ENCODE measurements around the gene GORASP2. TPM values are rescaled to one million over a fixed set of nuclear protein-coding genes. Genes with fewer than 3 reads are reported as not detected.

GORASP2 gene
- total and polyA plus RNA-seq, 11 donors, result 24.5 to 84.9 (median 62.6) TPM

DNA sequence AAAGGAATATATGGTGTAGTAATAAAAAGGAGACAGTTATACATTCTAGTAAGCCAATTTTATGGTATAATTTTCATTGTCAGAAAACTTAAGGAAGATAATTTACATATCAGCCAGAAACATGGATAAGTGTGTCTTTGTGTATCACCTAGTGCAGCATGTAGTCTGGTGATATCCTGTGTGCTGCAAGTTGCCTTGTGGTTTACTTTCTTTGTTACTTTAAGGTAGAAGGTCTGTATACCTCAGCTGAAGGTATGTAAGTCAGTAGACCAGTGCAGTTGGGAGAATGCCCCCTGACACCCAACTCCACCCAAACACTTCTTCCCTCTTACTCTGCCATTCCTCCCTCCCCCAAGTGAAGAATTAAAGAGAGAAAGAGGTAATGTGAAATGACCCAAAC is 11.0 kb downstream of the GORASP2 start:
- DNase-seq, result no peak
- Histone ChIP-seq H3K4me3 (no peak overlapping the region), H3K9me3 (no peaks in the 10 kb centered on the region), H3K36me3 (peaks cover 0 to 16% (median 8%) of the 10 kb centered on the region in 9 donors), H3K4me1 (peaks cover 0 to 46% (median 17%) of the 10 kb centered on the region in 12 donors), H3K27me3 (no peaks in the 10 kb centered on the region), H3K27ac (no peak overlapping the region)
- no peak for TF ChIP-seq POLR2A (IDR thresholded peaks at IDR 0.05)
- TF ChIP-seq, protein P1, sequence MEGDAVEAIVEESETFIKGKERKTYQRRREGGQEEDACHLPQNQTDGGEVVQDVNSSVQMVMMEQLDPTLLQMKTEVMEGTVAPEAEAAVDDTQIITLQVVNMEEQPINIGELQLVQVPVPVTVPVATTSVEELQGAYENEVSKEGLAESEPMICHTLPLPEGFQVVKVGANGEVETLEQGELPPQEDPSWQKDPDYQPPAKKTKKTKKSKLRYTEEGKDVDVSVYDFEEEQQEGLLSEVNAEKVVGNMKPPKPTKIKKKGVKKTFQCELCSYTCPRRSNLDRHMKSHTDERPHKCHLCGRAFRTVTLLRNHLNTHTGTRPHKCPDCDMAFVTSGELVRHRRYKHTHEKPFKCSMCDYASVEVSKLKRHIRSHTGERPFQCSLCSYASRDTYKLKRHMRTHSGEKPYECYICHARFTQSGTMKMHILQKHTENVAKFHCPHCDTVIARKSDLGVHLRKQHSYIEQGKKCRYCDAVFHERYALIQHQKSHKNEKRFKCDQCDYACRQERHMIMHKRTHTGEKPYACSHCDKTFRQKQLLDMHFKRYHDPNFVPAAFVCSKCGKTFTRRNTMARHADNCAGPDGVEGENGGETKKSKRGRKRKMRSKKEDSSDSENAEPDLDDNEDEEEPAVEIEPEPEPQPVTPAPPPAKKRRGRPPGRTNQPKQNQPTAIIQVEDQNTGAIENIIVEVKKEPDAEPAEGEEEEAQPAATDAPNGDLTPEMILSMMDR (IDR thresholded peaks at IDR 0.05), result no peak
- intact Hi-C loops (cut with DNase I), result no loop called here
- ATAC-seq, result no peak

DNA sequence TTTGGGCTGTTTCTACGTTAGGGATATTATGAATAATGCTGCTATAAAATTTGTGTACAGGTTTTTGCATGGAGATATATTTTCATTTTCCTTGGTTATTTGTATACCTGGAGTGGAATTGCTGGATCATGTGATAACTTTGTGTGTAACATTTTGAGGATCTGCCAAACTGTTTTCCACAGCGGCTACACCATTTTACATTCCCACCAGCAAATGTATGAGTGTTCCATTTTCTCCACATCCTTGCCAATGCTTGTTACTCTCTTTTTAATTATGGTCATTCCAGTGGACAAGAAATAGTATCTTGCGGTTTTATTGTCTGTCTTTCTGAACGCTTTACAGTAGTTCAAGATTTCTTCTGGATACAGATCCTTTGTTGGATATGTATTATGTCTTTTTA is 13.6 kb downstream of the GORASP2 start:
- Histone ChIP-seq H3K27ac (no peak overlapping the region), H3K36me3 (peaks cover 0 to 2% (median 0%) of the 10 kb centered on the region in 9 donors), H3K4me3 (no peak overlapping the region), H3K9me3 (no peaks in the 10 kb centered on the region), H3K4me1 (peaks cover 0 to 46% (median 15%) of the 10 kb centered on the region in 12 donors), H3K27me3 (no peaks in the 10 kb centered on the region)
- no peak for TF ChIP-seq POLR2A (IDR thresholded peaks at IDR 0.05)
- TF ChIP-seq, protein P1 (IDR thresholded peaks at IDR 0.05), result no peak
- WGBS, 4 donors, result 92 to 97% (median 96%) methylated on average over 4 of the region's 4 CpGs
- ATAC-seq, result no peak
- DNase-seq, result no peak
- intact Hi-C loops (cut with DNase I), result no loop called here

DNA sequence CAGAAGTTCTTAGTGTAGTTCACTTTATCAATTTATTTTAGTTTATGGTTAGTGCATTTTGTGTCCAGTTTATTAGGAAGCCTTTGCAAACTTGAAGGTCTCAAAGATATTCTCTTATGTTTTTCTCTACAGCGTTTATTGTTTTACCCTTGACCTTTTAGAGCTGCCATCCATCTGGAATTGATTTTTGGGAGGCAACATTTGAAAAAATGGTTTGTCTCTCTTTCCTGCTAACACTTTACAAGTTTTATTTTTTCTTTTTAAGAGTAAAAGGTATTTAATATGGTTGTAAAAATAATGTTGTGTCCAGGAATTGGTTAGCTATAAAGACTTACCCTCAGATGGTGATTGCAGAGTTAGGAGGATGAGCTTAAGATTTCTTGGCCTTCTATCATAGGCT is 14.0 kb downstream of the GORASP2 start:
- Histone ChIP-seq H3K27ac (no peak overlapping the region), H3K27me3 (no peaks in the 10 kb centered on the region), H3K4me3 (no peak overlapping the region), H3K36me3 (peaks cover 0 to under 1% (median 0%) of the 10 kb centered on the region in 9 donors), H3K9me3 (no peaks in the 10 kb centered on the region), H3K4me1 (peaks cover 0 to 45% (median 15%) of the 10 kb centered on the region in 12 donors)
- ATAC-seq, result no peak
- TF ChIP-seq, protein P1 (IDR thresholded peaks at IDR 0.05), result no peak
- TF ChIP-seq POLR2A (IDR thresholded peaks at IDR 0.05), result no peak
- DNase-seq, result no peak
- intact Hi-C loops (cut with DNase I), result no loop called here
- 77 to 95% (median 86%) methylated on average over 1 of the region's 1 CpG for WGBS, 4 donors

DNA sequence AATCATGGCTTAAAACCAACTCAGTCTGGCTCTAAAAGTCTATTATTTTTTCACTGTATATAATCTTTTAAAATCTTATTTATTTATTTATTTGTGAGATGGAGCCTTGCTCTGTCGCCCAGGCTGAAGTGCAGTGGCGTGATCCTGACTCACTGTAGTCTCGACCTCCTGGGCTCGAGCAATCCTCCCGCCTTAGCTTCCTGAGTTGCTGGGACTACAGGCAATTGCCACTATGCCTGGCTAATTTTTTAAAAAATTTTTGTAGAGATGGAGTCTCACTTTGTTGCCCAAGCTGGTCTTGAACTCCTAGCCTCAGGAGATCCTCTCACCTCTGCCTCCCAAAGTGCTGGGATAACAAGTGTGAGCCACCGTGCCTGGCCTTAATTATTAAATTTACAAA is 14.5 kb downstream of the GORASP2 start:
- no peak for DNase-seq
- Histone ChIP-seq H3K4me3 (no peak overlapping the region), H3K27ac (no peak overlapping the region), H3K27me3 (no peaks in the 10 kb centered on the region), H3K4me1 (peaks cover 0 to 40% (median 15%) of the 10 kb centered on the region in 12 donors), H3K36me3 (peaks cover 0 to 6% (median 3%) of the 10 kb centered on the region in 9 donors), H3K9me3 (no peaks in the 10 kb centered on the region)
- intact Hi-C loops (cut with DNase I), result no loop called here
- WGBS, 4 donors, result 79 to 96% (median 82%) methylated on average over 5 to 6 of the region's 6 CpGs
- no peak for TF ChIP-seq POLR2A (IDR thresholded peaks at IDR 0.05)
- TF ChIP-seq, protein P1 (IDR thresholded peaks at IDR 0.05), result no peak
- no peak for ATAC-seq

Data from heart left ventricle (tissue), 16 donors.